AG09309 (cell line): ENCODE measurements around the gene NOL7.

ENCODE experiments used
- DNase-seq: peaks from one replicate; pipeline ENCODE4 v3.0.0-alpha.2; 2010; ENCODE audit warnings: low read depth
- H3K4me3 ChIP-seq: 2 replicates; pipeline ENCODE4 v1.5.1; 2011; ENCODE audit warnings: mild to moderate bottlenecking, low read depth, low read length, moderate library complexity; ENCODE audit not compliant: control insufficient read depth
- TF ChIP-seq, protein P1 (sequence below): IDR thresholded peaks from 2 replicates; pipeline ENCODE4 v1.5.1; 2011; ENCODE audit warnings: mild to moderate bottlenecking, low read depth, low read length, inconsistent platforms; ENCODE audit not compliant: insufficient read depth, control insufficient read depth; ENCODE audit errors: missing control alignments

Gene NOL7

DNA sequence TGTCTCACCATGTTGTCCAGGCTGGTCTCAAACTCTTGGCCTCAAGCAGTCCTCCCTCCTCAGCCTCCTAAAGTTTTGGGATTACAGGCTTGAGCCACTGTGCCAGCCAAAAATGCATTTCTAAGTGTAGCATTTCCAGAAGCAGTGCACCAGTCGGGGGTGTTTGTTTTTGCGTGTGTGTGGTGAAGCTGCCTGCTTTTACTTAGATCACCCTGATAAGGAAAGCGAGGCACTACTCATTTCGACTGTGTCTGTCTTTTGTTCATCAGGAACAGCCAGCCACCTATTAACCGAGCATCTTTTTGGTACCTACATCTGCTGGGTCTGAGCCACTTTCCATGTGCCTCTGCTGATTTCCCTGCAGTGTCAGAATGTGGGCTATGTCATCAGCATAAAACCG is 22.0 kb upstream of the NOL7 start:
- no peak overlapping the region for H3K4me3 ChIP-seq
- TF ChIP-seq, protein P1, sequence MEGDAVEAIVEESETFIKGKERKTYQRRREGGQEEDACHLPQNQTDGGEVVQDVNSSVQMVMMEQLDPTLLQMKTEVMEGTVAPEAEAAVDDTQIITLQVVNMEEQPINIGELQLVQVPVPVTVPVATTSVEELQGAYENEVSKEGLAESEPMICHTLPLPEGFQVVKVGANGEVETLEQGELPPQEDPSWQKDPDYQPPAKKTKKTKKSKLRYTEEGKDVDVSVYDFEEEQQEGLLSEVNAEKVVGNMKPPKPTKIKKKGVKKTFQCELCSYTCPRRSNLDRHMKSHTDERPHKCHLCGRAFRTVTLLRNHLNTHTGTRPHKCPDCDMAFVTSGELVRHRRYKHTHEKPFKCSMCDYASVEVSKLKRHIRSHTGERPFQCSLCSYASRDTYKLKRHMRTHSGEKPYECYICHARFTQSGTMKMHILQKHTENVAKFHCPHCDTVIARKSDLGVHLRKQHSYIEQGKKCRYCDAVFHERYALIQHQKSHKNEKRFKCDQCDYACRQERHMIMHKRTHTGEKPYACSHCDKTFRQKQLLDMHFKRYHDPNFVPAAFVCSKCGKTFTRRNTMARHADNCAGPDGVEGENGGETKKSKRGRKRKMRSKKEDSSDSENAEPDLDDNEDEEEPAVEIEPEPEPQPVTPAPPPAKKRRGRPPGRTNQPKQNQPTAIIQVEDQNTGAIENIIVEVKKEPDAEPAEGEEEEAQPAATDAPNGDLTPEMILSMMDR: no peak
- DNase-seq: no peak

DNA sequence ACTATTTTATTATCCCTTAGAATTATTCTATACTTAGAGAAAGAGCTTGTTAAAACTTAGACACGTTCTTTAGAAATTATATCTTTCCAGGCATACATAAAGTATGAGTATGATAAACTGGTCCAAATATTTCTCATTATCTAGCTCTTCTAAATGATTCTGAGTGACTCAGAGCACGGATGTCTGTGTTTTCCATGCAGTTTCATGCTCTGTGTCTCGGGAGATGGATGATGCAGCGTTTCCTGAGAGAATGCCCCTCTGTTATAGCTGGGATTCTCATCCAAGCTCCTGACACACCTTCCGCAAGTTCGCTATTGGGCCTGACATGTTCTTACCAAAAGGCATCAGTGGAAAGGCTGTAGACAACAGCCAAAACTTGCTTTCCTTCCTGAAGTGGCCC is 21.4 kb upstream of the NOL7 start:
- no peak overlapping the region for H3K4me3 ChIP-seq
- DNase-seq: no peak
- TF ChIP-seq, protein P1: no peak

DNA sequence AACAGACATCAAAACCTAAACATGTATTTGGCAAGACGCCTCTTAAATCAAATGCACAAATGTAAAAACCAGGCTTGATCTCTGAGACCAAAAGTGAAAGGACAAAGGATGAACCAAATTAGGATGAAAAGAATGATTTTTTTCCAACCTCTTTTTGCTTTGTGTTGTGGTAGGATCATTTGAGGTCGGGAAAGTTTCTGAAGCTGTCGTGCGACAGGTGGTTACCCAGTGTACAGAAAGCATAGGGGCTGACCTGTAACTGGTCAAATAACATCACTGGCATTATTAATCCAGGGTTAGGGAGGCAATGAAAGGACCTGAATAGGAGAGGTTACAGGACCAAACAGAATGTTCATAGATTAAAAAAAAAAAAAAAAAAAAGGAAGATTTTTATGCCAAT is 18.1 kb upstream of the NOL7 start:
- no peak overlapping the region for H3K4me3 ChIP-seq
- TF ChIP-seq, protein P1: no peak
- no peak for DNase-seq

DNA sequence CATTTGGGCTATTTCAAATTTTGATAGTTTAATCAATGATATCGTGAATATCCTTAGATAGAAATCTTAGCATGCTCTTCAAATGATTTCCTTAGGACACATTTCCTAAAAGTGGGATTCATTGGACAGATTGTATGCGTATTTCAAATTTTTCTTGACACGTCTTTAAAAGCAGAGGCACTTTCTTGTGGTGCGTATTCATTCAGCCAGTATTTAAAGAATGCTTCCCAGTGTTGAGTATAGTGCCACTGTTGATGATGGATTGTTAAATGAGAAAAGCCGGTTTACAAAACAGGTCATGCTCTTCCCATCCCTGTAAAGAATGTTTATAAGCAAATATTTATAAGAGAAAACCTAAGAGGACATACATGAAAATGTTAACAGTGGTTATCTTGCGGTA is 15.1 kb upstream of the NOL7 start:
- no peak for DNase-seq
- TF ChIP-seq, protein P1: no peak
- no peak overlapping the region for H3K4me3 ChIP-seq

DNA sequence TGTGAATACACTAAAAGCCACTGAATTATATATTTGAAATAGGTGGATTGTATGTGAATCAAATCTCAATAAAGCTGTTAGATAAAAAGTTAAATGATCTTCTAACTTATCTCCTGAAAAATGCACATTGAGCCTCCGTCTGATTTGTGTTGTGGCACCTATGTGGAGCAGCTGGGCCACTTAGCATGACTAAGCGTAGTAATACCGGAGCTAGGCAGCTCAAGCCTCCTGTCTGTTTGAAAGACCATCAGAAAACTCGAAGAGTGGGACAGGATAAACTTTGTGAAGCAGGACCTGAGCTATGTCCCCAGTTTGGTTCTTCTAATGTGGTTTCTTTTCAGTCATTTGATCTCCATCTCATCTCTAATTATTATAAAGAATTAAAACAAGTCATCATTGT is 11.0 kb upstream of the NOL7 start:
- DNase-seq: no peak
- TF ChIP-seq, protein P1: no peak
- no peak overlapping the region for H3K4me3 ChIP-seq

DNA sequence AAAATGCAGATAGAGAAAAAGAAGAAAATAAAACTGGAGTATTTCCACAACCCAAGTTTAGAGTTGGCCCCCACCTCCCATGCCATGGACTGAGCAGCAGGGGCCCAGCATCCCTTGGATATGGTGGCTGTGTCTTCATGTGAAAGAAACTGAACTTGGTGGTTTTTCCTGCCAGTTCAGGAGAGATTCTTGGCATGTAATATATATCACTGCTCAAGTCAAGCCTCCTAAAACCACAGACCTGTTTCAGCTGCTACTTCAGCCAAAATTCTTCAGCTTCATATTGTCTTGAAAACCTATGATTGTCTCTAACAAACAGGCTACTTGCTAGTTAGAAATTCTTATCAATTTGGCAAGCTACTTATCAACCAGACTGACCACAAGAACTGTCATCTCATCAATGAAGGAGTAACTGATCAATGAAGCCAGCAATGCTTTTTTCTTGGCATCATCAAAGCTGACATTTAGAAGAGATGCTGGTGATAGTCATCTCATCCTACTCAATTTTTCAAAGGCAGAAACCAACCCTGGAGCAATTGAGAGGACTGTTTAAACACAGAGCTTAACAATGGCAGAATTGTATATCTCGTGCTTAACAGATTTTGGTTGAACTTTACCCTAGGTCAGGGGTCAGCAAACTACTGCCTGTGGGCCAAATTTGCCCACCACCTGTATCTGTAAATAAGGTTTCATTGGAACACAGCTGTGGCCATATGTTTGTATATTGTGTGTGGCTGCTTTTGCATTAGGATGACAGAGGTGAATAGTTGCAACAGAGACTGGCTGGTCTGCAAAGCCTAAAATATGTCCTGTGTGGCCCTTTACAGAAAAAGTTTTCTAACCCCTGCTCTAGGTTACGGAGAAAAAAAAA is 10.4 kb upstream of the NOL7 start:
- no peak overlapping the region for H3K4me3 ChIP-seq
- TF ChIP-seq, protein P1: no peak
- no peak for DNase-seq
